ENCODE results near the gene ESYT2. TPM values are rescaled to one million over a fixed set of nuclear protein-coding genes. Genes with fewer than 3 reads are reported as not detected.

ESYT2 gene
- total and polyA plus RNA-seq, 2 donors (not counting 1 experiment from before 2014, with no cell fraction given): 66.0 to 93.0 TPM

GRCh38 chr7:158786898-158787297 is 42.4 kb downstream of the ESYT2 start:
- Histone ChIP-seq H3K4me3 (replicated peaks in 1 of 4; ENCODE audit: control extremely low read depth in 1 of 4, insufficient read depth in 1 of 4, low read depth in 3 of 4, low read length in 4 of 4) (no peak overlapping the region), H3K9ac (ENCODE audit: insufficient read depth, low read length) (no peak overlapping the region), H3K27me3 (ENCODE audit: control insufficient read depth, insufficient read depth, low read length) (no peaks in the 10 kb centered on the region), H3K79me2 (ENCODE audit: control insufficient read depth, insufficient read depth, low read length) (no peaks in the 10 kb centered on the region), H3K4me1 (ENCODE audit: control insufficient read depth, extremely low read depth, insufficient read depth, low read length) (peaks cover 3% of the 10 kb centered on the region), H3K36me3 (ENCODE audit: control insufficient read depth, insufficient read depth, low read length) (peaks cover 11% of the 10 kb centered on the region), H3K27ac (ENCODE audit: insufficient read depth, low read length) (no peak overlapping the region), H3K4me2 (ENCODE audit: extremely low read depth, insufficient read depth, low read length) (no peak overlapping the region), H3K9me3 (ENCODE audit: control insufficient read depth, insufficient read depth, low read depth, low read length) (no peaks in the 10 kb centered on the region), H4K20me1 (ENCODE audit: control insufficient read depth, extremely low read depth, insufficient read depth, low read length) (no peaks in the 10 kb centered on the region), H2AFZ (ENCODE audit: low read length) (no peak overlapping the region)
- no peak for DNase-seq (ENCODE audit: low read depth in 2 of 2)
- TF ChIP-seq CTCF (conservative IDR thresholded peaks at IDR 0.05 in 1 of 2, IDR thresholded peaks at IDR 0.05 in 1 of 2; ENCODE audit: low read depth in 1 of 2, low read length in 2 of 2): no peak
- no peak for TF ChIP-seq EZH2 (IDR thresholded peaks at IDR 0.05; ENCODE audit: low read length, missing control alignments)

- DNase-seq (ENCODE audit: low read depth in 2 of 2): no peak
- Histone ChIP-seq H3K4me3 (replicated peaks in 1 of 4; ENCODE audit: control extremely low read depth in 1 of 4, insufficient read depth in 1 of 4, low read depth in 3 of 4, low read length in 4 of 4) (no peak overlapping the region), H3K27ac (ENCODE audit: insufficient read depth, low read length) (no peak overlapping the region), H3K9ac (ENCODE audit: insufficient read depth, low read length) (no peak overlapping the region), H4K20me1 (ENCODE audit: control insufficient read depth, extremely low read depth, insufficient read depth, low read length) (no peaks in the 10 kb centered on the region), H3K4me1 (ENCODE audit: control insufficient read depth, extremely low read depth, insufficient read depth, low read length) (peaks cover 3% of the 10 kb centered on the region), H3K79me2 (ENCODE audit: control insufficient read depth, insufficient read depth, low read length) (no peaks in the 10 kb centered on the region), H3K9me3 (ENCODE audit: control insufficient read depth, insufficient read depth, low read depth, low read length) (no peaks in the 10 kb centered on the region), H3K27me3 (ENCODE audit: control insufficient read depth, insufficient read depth, low read length) (no peaks in the 10 kb centered on the region), H3K36me3 (ENCODE audit: control insufficient read depth, insufficient read depth, low read length) (peaks cover 15% of the 10 kb centered on the region), H3K4me2 (ENCODE audit: extremely low read depth, insufficient read depth, low read length) (no peak overlapping the region), H2AFZ (ENCODE audit: low read length) (no peak overlapping the region)
- TF ChIP-seq CTCF (conservative IDR thresholded peaks at IDR 0.05 in 1 of 2, IDR thresholded peaks at IDR 0.05 in 1 of 2; ENCODE audit: low read depth in 1 of 2, low read length in 2 of 2) (no peak), EZH2 (IDR thresholded peaks at IDR 0.05; ENCODE audit: low read length, missing control alignments) (no peak)
These were observed 45.0 kb downstream of the ESYT2 start for GRCh38 chr7:158784270-158784669.

GRCh38 chr7:158783595-158783994 is 45.7 kb downstream of the ESYT2 start:
- Histone ChIP-seq H3K9me3 (ENCODE audit: control insufficient read depth, insufficient read depth, low read depth, low read length) (no peaks in the 10 kb centered on the region), H3K36me3 (ENCODE audit: control insufficient read depth, insufficient read depth, low read length) (peaks cover 15% of the 10 kb centered on the region), H3K27me3 (ENCODE audit: control insufficient read depth, insufficient read depth, low read length) (no peaks in the 10 kb centered on the region), H3K4me1 (ENCODE audit: control insufficient read depth, extremely low read depth, insufficient read depth, low read length) (peaks cover 3% of the 10 kb centered on the region), H3K27ac (ENCODE audit: insufficient read depth, low read length) (peak overlapping the region; percentile 41), H3K4me3 (replicated peaks in 1 of 4; ENCODE audit: control extremely low read depth in 1 of 4, insufficient read depth in 1 of 4, low read depth in 3 of 4, low read length in 4 of 4) (no peak overlapping the region), H3K79me2 (ENCODE audit: control insufficient read depth, insufficient read depth, low read length) (no peaks in the 10 kb centered on the region), H2AFZ (ENCODE audit: low read length) (no peak overlapping the region), H3K4me2 (ENCODE audit: extremely low read depth, insufficient read depth, low read length) (no peak overlapping the region), H4K20me1 (ENCODE audit: control insufficient read depth, extremely low read depth, insufficient read depth, low read length) (no peaks in the 10 kb centered on the region), H3K9ac (ENCODE audit: insufficient read depth, low read length) (no peak overlapping the region)
- TF ChIP-seq EZH2 (IDR thresholded peaks at IDR 0.05; ENCODE audit: low read length, missing control alignments): no peak
- no peak for TF ChIP-seq CTCF (conservative IDR thresholded peaks at IDR 0.05 in 1 of 2, IDR thresholded peaks at IDR 0.05 in 1 of 2; ENCODE audit: low read depth in 1 of 2, low read length in 2 of 2)
- DNase-seq (ENCODE audit: low read depth in 2 of 2): no peak

All from fibroblast of lung (primary cell).